Hematopoietic multipotent progenitor cell (in vitro differentiated cells): ENCODE data around the gene GAK. TPM values are rescaled to one million over a fixed set of nuclear protein-coding genes. Genes with fewer than 3 reads are reported as not detected.

Source experiments
- DNase-seq, 3 donors: peaks; one replicate each; pipeline ENCODE4 v3.0.0-alpha.2; 2011 to 2015; ENCODE audit warnings: low read depth in 2 of 3, low spot score in 2 of 3
- total RNA-seq: library from RNA; depleted of rRNA; stranded (reverse); fragments of >200 nt; gene quantifications from one replicate; pipeline ENCODE4 v1.2.3, GENCODE V29; 2012

The GAK gene
- total RNA-seq, 1 donor, result 107 TPM

DNA sequence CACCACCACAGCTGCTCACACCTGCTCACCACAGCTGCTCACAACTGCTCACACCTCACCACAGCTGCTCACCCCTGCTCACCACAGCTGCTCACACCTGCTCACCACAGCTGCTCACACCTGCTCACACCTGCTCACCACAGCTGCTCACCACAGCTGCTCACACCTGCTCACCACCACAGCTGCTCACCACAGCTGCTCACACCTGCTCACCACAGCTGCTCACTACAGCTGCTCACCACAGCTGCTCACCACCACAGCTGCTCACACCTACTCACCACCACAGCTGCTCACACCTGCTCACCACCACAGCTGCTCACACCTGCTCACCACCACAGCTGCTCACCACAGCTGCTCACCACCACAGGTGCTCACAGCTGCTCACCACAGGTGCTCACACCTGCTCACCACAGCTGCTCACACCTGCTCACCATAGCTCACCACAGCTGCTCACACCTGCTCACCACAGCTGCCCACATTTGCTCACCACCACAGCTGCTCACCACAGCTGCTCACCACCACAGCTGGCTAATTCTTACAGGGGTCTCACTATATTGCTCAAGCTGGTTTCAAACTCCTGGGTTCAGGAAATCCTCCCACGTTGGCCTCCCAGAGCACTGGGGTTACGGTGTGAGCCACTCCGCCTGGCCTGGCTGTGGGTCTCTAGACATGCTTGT lies 75.8 kb downstream of the GAK start:
- DNase-seq, result no peak

DNA sequence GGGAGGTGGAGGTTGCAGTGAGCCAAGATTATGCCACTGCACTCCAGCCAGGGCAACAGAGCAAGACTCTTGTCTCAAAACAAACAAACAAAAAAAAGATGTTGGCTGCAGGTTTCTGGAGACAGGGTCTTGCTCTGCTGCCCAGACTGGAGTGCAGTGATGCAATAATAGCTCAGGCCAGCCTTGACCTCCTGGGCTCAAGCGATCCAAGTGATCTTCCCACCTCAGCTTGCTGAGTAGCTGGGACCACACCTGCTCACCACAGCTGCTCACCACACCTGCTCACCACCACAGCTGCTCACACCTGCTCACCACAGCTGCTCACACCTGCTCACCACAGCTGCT lies 76.3 kb downstream of the GAK start:
- DNase-seq, result no peak

DNA sequence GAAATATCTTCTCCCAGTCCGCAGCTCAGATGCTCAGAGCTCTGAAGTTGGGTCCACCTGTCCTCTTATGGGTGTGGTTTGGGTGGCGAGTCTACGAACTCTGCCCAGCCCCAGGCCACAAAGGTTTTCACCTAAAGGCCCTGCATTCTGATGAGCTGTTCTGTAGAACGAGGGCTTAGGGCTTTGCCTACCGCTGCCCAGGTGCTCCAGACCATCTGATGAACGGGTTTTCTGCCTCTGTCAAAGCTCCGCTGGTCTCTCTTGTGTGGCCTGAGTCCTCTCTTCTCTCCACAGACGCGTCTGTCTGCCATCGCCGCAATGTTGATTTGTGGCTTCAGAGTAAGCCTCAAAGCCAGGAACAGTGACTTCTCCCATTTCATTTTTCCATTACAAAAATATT lies 77.8 kb downstream of the GAK start:
- DNase-seq, result no peak

- DNase-seq, result no peak
These were observed 78.7 kb downstream of the GAK start for GRCh38 chr4:853416-853781.

- DNase-seq, result no peak
These were observed 80.2 kb downstream of the GAK start for GRCh38 chr4:851701-852430.

DNA sequence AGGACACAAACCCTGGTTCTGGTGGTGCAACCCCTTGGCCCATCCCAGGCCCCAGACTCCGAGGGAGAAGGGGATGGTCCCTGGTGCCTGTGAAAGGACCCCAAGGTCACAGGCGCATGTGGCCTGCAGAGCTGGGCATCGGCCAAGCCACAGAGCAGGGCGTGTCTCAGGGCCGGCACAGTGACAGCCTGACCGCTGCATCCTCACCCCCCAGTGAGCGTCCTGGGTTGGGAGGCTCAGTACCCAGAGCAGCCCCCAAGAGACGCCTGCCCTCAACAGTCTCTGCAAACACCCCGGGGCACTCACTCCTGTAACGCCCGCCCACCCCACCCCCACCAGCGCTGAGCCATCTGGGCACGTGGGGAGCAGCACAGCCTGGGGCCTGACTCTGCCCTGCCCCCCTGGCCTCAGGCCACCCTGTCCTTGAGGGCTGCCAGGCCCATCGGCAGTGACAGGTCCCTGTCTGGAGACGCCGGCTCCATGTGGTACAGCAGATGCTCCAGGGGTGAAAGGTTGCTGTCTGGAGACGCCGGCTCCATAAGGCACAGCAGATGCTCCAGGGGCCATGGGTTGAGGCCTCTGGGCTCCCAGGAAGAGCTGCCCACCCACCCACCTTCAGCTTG lies 81.7 kb downstream of the GAK start:
- no peak for DNase-seq

GRCh38 chr4:849478-850175 lies 82.5 kb downstream of the GAK start:
- DNase-seq, result no peak

- DNase-seq, result no peak
These were observed 83.2 kb downstream of the GAK start for GRCh38 chr4:848803-849477.

- no peak for DNase-seq
These were observed 83.8 kb downstream of the GAK start for GRCh38 chr4:848307-848691.

DNA sequence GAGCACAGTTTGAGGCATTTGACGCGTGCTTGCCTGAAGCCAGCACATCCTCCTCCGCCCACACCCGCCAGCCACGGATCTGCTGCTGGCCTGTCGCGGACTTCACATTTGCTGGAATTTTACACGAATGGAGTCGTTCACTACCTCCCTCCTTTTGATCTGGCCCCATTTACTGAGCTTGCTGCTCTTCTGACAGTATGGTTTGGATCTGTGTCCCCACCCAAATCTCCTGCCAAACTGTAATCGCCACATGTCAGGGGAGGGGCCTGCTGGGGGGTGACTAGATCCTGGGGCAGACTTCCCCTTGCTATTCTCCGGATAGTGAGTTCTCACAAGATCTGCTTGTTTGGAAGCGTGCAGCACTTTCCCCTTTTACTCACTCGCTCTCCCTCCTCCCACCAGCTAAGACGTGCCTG lies 86.3 kb downstream of the GAK start:
- no peak for DNase-seq

- no peak for DNase-seq
These were observed 86.8 kb downstream of the GAK start for GRCh38 chr4:845233-845835.

- no peak for DNase-seq
These were observed 87.3 kb downstream of the GAK start for GRCh38 chr4:844752-845232.

DNA sequence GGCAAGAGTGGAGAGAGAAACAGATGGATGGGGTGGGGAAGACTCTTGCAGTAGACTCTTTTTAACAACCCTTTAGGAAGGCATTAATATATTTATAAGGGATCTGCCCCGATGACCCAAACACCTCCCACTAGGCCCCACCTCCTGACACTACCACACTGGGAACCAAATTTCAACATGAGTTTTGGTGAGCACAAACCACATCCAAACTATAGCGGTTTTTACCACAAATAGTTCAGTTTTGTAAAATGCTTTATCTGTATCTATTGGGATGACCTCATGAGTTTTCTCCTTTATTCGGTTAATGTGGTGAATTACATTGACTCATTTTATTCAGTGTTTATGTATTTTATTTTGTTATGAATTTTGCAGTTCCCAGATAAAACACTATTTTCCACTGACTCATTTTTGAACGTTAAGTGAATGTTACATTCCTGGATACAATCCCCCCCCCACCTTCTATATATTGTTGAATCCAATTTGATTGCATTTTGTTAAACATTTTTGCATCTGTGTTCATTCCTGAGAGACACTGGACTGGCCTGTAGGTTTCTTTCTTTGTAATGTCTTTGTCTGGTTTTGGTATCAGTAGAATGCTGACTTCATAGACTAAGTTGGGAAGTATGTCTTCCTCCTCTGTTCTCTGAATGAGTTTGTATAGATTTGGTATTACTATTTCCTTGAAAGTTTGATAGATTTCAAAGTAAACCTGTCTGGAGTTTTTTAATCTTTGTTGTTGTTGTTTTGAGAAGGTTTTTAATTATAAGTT lies 92.3 kb downstream of the GAK start:
- no peak for DNase-seq

- DNase-seq, result no peak
These were observed 94.3 kb downstream of the GAK start for GRCh38 chr4:837772-838171.

- no peak for DNase-seq
These were observed 95.3 kb downstream of the GAK start for GRCh38 chr4:836750-837301.

DNA sequence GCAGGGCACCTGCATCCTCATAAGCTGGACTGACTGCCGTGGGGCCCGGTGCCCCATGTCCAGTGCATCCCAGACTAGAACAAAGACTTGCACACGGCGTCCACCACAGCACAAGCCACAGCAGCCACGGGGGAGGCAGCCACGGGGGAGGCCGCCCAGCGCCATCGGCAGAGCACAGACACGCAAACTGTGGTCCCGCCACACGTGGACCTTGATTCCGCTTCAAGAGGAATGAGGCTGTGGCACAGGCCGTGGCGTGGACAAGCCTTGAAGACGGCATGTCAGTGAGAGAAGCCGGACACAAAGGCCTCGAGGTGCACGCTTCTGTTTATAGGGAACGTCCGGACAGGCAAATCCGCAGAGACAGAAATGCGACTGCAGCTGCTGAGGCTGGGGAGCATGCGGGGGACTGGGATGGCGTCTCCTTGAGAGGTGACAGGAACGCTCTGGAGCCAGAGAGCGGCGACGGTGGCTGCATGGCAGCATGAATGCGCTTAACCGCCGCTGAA lies 96.1 kb downstream of the GAK start:
- no peak for DNase-seq

DNA sequence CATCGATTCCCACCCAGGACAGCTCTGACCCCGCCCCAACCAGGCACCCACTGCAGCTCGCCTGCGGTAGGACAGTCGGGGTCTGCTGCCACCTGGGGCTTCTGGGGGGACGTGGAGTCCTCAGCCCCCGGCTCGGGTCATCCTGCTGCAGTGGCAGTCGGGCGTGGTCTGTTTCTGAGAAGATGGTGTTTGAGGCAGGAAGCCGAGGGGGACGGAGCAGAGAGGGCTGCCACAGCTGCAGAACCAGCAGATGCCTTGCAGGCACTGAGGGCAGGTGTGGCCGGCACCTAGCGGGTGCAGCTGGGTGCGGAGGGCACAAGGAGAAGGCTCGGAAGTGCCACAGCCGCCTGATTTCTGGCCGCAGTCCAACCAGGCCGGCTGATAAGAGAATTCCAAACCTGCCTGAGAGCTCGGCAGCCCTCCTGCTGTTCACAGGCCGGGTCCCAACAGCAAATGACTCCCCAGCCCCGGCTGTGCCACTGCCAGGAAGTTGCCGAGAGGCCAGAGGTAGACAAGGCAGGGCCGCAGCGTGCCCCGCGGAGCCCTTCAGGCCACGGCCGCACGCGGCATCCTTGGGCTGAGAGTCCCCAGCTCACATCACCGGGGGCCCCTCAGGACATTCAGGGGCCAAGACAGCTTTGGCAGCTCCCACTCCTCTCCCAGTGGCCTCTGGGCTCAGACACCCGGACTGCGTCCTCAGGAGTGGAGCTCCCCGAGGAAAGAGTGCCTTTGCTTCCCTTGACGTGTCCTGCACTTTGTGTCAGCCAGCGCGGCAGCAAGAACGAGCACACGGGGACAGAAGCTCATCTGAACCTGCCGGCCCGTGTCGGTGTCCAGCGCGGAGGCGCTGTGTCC lies 96.7 kb downstream of the GAK start:
- no peak for DNase-seq

DNA sequence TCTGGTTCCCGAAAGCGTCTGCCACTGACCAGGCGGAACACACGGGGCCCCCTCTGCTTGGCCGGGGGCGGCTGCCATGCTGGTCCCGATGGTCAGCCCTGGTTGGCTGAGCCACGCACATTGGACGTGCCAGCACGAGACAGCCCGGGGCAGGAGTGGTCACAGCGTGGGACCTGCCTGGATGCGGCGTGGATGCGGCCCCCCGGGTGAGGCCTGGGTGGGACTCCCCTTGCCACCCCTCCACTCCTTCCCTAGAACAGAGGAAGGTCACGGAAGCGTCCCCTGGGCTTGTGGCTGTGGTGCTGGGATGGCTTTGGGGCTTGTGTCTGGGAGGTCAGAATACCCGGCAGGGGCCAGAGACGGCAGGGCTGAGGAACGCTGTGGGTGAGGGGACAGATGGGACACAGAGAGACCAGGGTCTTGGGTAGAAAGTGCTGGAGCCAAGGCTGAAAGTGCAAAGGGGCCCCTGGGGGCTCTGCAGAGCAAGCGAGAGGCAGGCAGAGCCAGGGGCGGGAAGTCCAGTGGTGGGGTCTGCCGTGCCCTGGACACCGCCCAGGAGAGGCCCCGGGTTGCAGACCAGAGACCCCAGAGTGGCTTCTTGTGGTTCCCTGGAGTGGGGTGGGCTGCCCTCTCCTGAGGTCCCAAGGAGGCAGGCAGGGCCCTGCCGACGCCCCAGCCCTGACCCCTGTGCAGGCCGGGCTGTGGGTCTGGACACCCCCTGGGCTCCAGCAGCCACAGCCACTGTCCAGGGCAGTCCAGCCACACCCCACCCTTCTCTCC lies 97.6 kb downstream of the GAK start:
- no peak for DNase-seq
